HUES64 (cell line): Measurements from ENCODE around the gene SFXN5.

Experiments
- H3K27ac ChIP-seq: 2 replicates; pipeline ENCODE4 v1.7.0; 2013; ENCODE audit warnings: low read depth, low read length, inconsistent platforms
- H3K27me3 ChIP-seq: 2 replicates; pipeline ENCODE4 v1.6.1; 2013; ENCODE audit warnings: mild to moderate bottlenecking, low read length; ENCODE audit not compliant: insufficient read depth
- H3K36me3 ChIP-seq: 2 replicates; pipeline ENCODE4 v1.6.1; 2013; ENCODE audit warnings: mild to moderate bottlenecking, low read length; ENCODE audit not compliant: insufficient read depth
- H3K4me1 ChIP-seq: 2 replicates; pipeline ENCODE4 v1.6.1; 2013; ENCODE audit warnings: mild to moderate bottlenecking, low read length, moderate library complexity; ENCODE audit not compliant: insufficient read depth
- H3K4me3 ChIP-seq: 2 replicates; pipeline ENCODE4 v1.5.1; 2013; ENCODE audit warnings: mild to moderate bottlenecking, low read length, moderate library complexity
- H3K9ac ChIP-seq: 2 replicates; pipeline ENCODE4 v1.6.1; 2013; ENCODE audit warnings: mild to moderate bottlenecking, low read depth, low read length
- H3K9me3 ChIP-seq: 2 replicates; pipeline ENCODE4 v1.6.1; 2013; ENCODE audit warnings: low read depth, low read length; ENCODE audit not compliant: insufficient read depth
- WGBS: fragments of 150-250, 120-280 bp; methylation state at CpG from one replicate; pipeline ENCODE4 v1.1.7; 2013; ENCODE audit warnings: missing lambda C conversion rate; 5-methylcytosine and 5-hydroxymethylcytosine counted together

The SFXN5 gene

DNA sequence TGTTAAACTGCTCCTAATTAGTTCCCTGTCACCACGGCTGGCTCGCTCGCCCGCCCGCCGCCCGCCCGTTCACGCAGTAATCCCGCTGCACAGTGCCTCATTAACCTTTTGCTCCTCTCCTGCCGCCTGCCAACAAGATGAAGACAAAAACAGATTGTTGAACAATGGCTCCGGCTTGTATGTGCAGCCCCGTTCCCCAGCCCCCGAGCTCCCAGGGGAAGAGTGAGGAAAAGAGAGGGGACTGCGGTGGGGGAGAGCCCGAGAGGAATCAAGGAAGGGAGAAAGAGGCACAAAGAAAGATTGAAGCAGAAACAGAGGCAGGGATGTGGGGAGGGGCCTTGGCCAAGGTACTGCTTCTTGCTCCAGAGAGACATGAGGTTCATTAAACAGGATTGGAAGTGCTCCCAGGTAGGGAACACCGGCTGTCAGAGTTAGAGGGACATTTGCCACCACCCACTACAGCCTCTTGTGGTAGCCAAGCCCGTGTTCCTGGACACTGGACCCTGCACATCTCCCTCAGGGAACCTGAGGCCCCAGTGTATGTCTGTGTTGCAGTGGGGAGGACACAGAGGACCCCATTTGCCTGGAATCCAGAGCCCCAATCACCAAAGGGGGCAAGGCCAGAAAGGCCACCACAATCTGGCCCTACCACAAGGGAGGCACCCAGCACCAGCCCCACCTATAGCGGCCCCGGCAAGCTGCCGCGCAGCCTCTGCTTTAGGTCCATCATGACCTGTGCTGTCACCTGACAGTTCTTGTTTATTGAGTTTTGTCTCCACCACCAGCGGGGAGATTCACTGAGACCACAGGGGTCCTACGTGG, 116.1 kb downstream of the SFXN5 start:
- peaks cover 16% of the 10 kb centered on the region for H3K4me1 ChIP-seq
- H3K9ac ChIP-seq: no peak overlapping the region
- no peaks in the 10 kb centered on the region for H3K9me3 ChIP-seq
- no peak overlapping the region for H3K4me3 ChIP-seq
- no peaks in the 10 kb centered on the region for H3K27me3 ChIP-seq
- no peaks in the 10 kb centered on the region for H3K36me3 ChIP-seq
- 86% methylated on average over 24 of the region's 24 CpGs for WGBS
- H3K27ac ChIP-seq: no peak overlapping the region

DNA sequence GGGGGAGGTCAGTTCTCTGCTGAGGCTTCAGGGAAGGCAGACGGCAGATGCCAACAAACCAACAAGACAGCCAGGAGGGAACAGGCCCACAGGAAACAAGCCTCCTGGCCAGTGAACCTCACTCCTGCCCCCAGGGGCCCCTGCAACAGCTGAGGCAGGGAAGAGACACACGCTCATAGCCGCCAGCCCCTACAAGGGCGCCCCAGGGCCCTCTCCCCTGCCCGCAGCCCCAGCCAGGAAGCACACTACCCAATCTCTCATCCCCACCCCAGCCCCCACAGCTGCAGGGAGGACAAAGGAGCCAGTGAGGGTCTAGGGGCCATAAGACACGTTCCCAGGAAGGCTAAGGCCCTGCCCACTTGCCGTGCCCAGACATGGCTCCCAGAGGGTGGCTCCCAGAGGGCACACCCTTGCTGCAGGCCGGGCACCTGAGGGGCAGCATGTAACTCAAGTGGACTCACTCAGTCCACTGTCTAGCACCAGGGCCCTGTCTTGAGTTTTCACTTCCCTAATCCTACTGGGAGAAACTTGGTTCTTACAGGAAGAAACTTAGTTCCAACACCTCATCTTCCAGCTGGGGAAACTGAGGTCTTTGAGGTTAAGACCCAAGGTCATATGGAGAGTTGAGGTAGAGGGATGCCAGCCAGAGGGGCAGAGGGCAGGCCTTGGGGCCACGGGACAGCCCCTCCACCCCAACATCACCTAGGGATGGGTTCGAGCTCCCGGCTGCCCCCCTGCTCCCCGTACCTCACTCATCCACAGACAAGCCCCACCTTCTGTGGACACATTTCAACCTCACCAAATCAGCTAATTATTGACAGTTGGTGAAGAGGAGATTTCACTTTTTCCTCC, 116.9 kb downstream of the SFXN5 start:
- Histone ChIP-seq H3K4me3 (no peak overlapping the region), H3K27me3 (no peaks in the 10 kb centered on the region), H3K36me3 (no peaks in the 10 kb centered on the region), H3K27ac (no peak overlapping the region), H3K4me1 (peaks cover 17% of the 10 kb centered on the region), H3K9me3 (no peaks in the 10 kb centered on the region), H3K9ac (no peak overlapping the region)
- 90% methylated on average over 12 of the region's 12 CpGs for WGBS

DNA sequence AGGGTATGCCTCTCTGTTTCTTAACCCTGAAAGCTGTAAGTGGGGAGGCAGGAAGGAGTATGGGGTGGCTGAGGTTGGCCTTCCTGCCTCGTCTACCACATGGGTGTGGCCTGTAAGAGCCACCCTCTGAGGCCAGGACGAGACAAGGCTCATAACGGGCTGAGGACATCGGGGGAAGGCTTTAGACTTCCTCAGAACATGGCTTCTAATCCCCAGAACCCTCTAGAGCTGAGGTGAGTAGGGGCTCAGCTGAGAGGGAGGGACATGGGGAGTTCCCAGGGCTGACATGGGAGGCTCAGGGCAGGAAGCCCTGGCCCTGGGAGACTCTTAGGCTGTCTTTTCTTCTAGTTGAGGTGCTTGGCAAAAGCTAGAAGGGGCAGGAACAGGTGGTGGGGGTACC, 117.5 kb downstream of the SFXN5 start:
- Histone ChIP-seq H3K27ac (no peak overlapping the region), H3K9ac (no peak overlapping the region), H3K36me3 (no peaks in the 10 kb centered on the region), H3K4me3 (no peak overlapping the region), H3K4me1 (peaks cover 17% of the 10 kb centered on the region), H3K9me3 (no peaks in the 10 kb centered on the region), H3K27me3 (no peaks in the 10 kb centered on the region)
- 86% methylated on average over 4 of the region's 4 CpGs for WGBS

DNA sequence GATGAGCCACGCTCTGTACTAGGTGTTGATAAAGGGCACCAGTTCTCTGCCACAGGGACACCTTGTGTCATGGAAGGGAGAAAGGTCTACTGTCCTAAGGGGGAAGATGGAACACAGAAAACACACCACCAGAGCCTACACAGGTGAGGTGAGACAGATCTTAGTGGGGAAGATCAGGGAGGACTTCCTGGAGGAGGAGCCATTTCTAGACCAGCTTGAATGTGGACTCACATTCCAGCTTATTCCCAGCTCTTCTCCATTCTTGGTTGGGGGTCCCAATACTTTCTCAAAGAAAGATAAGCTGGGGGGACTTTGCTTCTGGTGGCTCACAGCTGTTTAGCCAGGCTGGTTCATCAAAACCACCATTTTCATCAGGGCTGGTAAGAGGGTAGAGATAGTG, 118.0 kb downstream of the SFXN5 start:
- Histone ChIP-seq H3K9ac (no peak overlapping the region), H3K4me3 (no peak overlapping the region), H3K4me1 (peaks cover 17% of the 10 kb centered on the region), H3K27me3 (no peaks in the 10 kb centered on the region), H3K36me3 (no peaks in the 10 kb centered on the region), H3K27ac (no peak overlapping the region), H3K9me3 (no peaks in the 10 kb centered on the region)
- WGBS: 100% methylated on average over 1 of the region's 1 CpG

DNA sequence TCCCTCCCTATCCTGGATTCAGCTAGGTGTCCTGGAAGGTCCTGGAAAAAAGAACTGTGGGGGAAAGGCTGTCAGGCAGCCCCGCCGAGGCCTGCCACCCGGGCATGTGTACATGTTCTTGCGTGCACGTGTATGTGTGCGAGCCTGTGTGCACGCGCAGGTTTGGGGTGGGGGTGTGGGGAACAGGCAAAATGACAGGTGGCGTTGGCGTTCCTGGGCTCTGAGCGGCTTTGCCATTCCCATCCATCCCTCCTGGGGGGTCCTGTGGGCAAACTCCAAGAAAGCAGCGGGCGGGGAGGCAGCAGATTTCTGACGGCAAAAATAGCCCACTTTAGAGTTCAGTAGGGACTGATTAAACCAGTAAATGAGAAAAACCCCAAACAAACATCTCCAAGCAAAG, 118.6 kb downstream of the SFXN5 start:
- Histone ChIP-seq H3K36me3 (no peaks in the 10 kb centered on the region), H3K4me1 (peaks cover 17% of the 10 kb centered on the region), H3K9ac (no peak overlapping the region), H3K27me3 (no peaks in the 10 kb centered on the region), H3K9me3 (no peaks in the 10 kb centered on the region), H3K27ac (no peak overlapping the region), H3K4me3 (no peak overlapping the region)
- WGBS: 96% methylated on average over 14 of the region's 14 CpGs

DNA sequence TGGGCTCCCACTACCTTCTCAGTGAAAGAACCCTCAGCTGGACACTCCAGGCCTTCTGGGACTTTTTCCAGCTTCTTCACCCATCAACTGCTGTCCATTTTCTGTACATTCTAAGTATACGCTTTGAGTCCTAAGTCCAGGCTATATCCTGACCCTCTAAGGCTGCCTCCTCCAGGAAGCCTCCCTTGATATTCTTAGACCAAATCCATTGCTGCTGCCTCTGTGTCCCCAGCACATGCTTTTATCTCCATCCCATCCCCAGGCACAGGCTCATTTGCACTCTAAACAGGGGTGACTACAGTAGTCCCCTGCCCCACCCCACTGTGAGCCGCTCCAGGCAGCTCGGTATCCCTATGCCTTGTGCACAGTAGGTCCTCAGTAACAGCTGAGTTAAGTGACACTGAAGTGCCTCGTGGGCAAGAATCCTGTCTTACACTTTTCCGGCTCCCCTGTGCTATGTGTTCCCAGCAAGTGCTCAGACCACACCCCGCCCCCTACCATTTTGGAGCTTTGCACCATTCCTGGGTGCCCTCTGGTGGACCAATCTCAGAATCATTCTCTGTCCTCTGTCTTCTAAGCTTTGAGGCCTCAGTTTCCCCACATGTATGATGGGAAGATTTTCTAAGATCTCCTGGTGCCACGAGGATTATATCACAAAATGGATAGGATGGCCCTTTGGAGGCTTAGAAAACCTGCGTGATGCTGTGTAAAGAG, 119.2 kb downstream of the SFXN5 start:
- H3K27me3 ChIP-seq: no peaks in the 10 kb centered on the region
- peaks cover 17% of the 10 kb centered on the region for H3K4me1 ChIP-seq
- WGBS: 74% methylated on average over 8 of the region's 8 CpGs
- no peak overlapping the region for H3K4me3 ChIP-seq
- H3K27ac ChIP-seq: peak overlapping the region; percentile 88; the same call in 1 of the 2 replicates
- no peaks in the 10 kb centered on the region for H3K36me3 ChIP-seq
- no peaks in the 10 kb centered on the region for H3K9me3 ChIP-seq
- peak overlapping the region; percentile 34 for H3K9ac ChIP-seq

DNA sequence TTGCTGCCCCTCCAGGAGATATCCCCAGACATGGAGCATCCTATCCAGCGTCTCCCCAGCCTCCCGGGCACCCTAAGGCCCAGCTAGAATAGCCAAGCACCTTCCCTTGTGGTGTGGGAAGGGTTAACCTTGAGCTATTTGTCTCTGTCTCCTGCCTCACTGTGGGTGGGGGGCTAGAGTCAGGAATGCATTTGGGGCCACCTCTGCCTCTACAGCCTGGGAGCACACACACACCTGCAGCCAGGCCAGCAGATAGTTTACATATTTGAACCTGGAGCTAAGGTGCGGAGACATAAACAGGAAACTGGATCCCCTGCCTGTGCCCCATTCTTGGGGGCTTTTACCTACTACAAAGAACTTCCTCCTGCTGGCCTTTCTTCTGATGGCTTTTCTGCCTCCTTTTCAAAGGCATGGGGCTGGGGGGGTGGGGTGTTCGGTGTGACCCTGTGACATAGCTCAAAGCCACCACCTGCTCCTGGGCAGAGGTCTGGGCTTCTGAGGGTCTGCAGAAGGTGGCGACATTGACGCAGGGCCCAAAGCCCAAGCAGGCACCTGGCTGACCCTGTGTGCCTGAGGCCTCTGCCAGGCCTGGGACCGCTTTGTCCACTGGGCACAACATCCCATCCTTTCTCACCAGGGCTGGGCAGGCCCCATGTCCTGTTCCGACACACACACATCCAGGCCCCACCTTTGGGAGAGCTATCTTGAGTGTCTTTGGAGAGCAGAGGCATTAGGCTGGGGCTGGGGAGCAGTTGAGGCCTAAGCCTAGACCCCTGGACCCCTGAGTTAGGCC, 120.0 kb downstream of the SFXN5 start:
- Histone ChIP-seq H3K27ac (peak overlapping the region; percentile 88), H3K9ac (peak overlapping the region; percentile 34)
- WGBS: 48% methylated on average over 8 of the region's 8 CpGs

DNA sequence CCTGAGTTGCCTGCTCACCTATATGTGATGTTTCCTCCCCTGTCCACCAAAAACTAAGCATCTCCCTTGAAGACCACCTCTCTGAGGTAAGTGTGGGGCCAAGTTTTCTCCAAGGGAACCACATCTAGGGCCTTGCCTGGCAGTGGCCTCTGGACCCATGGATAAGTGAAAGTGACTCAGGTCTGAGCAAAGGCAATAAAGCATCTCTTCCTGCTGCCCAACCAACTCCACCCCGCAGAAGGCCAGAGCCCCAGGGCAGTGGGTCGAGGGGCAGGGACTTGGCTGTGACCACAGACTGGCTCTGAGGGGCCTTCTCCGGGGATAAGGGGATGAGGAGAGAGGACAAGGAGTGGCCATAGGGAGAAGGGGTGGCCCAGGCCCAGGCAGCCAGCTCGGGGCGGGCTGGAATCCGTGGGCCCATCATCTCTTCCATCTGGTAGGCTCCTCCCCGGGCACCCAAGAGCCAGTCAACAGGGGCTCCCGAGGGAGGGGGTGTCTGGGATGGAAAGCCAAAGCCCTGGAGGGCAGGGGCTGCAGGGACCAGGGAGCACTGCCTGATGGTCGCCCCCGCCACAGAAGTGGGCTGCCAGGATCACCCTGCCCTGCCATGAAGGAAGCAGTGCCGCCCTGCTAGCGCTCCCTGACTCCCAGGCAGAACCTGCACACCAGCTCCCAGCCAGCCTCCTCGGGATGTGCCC, 120.8 kb downstream of the SFXN5 start:
- 81% methylated on average over 13 of the region's 13 CpGs for WGBS
- H3K4me1 ChIP-seq: peaks cover 17% of the 10 kb centered on the region
- no peaks in the 10 kb centered on the region for H3K27me3 ChIP-seq
- H3K9ac ChIP-seq: no peak overlapping the region; the same call in 1 of the 2 replicates
- no peak overlapping the region for H3K4me3 ChIP-seq
- peak overlapping the region; percentile 76 for H3K27ac ChIP-seq
- no peaks in the 10 kb centered on the region for H3K9me3 ChIP-seq
- no peaks in the 10 kb centered on the region for H3K36me3 ChIP-seq

More for the DNA sequence above, 120.0 kb downstream of the SFXN5 start:
- H3K27me3 ChIP-seq: no peaks in the 10 kb centered on the region
- H3K9me3 ChIP-seq: no peaks in the 10 kb centered on the region
- no peak overlapping the region for H3K4me3 ChIP-seq
- peaks cover 17% of the 10 kb centered on the region for H3K4me1 ChIP-seq
- no peaks in the 10 kb centered on the region for H3K36me3 ChIP-seq

DNA sequence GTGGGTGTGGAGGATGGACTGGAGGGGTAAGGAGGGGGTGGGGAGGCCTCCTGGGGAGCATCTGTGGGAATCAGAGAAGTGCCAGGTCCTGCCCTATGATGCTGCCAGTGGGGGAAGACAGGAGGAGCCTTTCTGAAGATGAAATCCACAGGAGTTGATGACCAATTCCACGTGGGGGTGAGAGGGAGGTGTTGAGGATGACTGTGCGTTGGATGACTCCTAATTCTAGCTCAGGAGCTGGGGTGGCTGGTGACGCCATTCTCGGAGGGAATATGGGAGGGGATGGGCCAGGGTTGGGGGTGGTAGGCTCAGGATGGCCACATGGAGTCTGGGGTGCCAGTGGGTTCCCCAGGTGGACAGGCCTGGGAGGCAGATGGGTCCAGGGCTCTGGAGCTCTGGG, 121.9 kb downstream of the SFXN5 start:
- Histone ChIP-seq H3K36me3 (no peaks in the 10 kb centered on the region), H3K4me3 (no peak overlapping the region), H3K27ac (no peak overlapping the region), H3K9me3 (no peaks in the 10 kb centered on the region), H3K4me1 (peaks cover 17% of the 10 kb centered on the region), H3K27me3 (no peaks in the 10 kb centered on the region), H3K9ac (no peak overlapping the region)
- 89% methylated on average over 4 of the region's 4 CpGs for WGBS

DNA sequence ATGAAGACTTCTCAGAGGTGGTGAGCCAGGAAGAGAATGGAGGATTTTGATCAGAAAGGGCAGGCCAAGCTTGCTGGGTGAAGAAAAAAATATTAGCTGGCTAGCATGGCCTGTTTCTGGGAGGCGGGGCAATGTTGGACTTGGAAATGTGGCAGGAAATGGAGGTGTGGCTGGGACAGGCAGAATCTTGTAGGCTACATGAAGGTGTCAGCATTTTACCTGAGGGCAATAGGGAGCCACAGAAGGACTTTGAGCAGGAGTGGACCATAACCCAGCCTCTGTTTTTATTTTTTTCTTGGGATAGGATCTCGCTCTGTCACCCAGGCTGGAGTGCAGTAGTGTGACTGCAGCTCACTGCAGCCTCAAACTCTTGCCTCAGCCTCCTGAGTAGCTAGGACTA, 122.5 kb downstream of the SFXN5 start:
- no peak overlapping the region for H3K9ac ChIP-seq
- peaks cover 17% of the 10 kb centered on the region for H3K4me1 ChIP-seq
- H3K4me3 ChIP-seq: no peak overlapping the region
- H3K36me3 ChIP-seq: no peaks in the 10 kb centered on the region
- no peak overlapping the region for H3K27ac ChIP-seq
- H3K9me3 ChIP-seq: no peaks in the 10 kb centered on the region
- H3K27me3 ChIP-seq: no peaks in the 10 kb centered on the region
- 91% methylated on average over 2 of the region's 2 CpGs for WGBS
